Trophoblast cell (in vitro differentiated cells and primary cell): ENCODE results near the gene GET4.

Source experiments
- DNase-seq, 2 donors: peaks; one replicate each; pipeline ENCODE4 v3.0.0-alpha.2; 2016
- H2AFZ ChIP-seq: 2 replicates; pipeline ENCODE4 v1.6.1; 2013; ENCODE audit warnings: low read length, moderate library complexity, mild to moderate bottlenecking; ENCODE audit not compliant: insufficient read depth, poor library complexity
- H2AK5ac ChIP-seq: 2 replicates; pipeline ENCODE4 v1.6.1; 2013; ENCODE audit warnings: mild to moderate bottlenecking, low read length
- H2BK120ac ChIP-seq: 2 replicates; pipeline ENCODE4 v1.6.1; 2013; ENCODE audit warnings: low read length, mild to moderate bottlenecking, moderate library complexity; ENCODE audit not compliant: insufficient read depth, poor library complexity
- H2BK12ac ChIP-seq: 2 replicates; pipeline ENCODE4 v1.6.1; 2013; ENCODE audit warnings: mild to moderate bottlenecking, low read length, moderate library complexity
- H2BK5ac ChIP-seq: 2 replicates; pipeline ENCODE4 v1.6.1; 2013; ENCODE audit warnings: low read length, low read depth, moderate library complexity, mild to moderate bottlenecking; ENCODE audit not compliant: poor library complexity
- H3K14ac ChIP-seq: 2 replicates; pipeline ENCODE4 v1.6.1; 2013; ENCODE audit warnings: mild to moderate bottlenecking, low read length
- H3K18ac ChIP-seq: 2 replicates; pipeline ENCODE4 v1.6.1; 2013; ENCODE audit warnings: mild to moderate bottlenecking, low read length
- H3K23ac ChIP-seq: 2 replicates; pipeline ENCODE4 v1.6.1; 2013; ENCODE audit warnings: low read length
- H3K27ac ChIP-seq: 2 replicates; pipeline ENCODE4 v1.5.1; 2013; ENCODE audit warnings: low read depth, mild to moderate bottlenecking, inconsistent platforms, low read length, moderate library complexity
- H3K27me3 ChIP-seq: 2 replicates; pipeline ENCODE4 v1.6.1; 2013; ENCODE audit warnings: inconsistent platforms, mild to moderate bottlenecking, low read length, moderate library complexity; ENCODE audit not compliant: insufficient read depth
- H3K36me3 ChIP-seq, 2 experiments: 1 replicate in 1 of 2; 2 replicates in 1 of 2; pipeline ENCODE4 v1.6.1; 2013; ENCODE audit warnings: low read length in 2 of 2, mild to moderate bottlenecking in 2 of 2, moderate library complexity in 1 of 2; ENCODE audit not compliant: insufficient read depth in 2 of 2, control insufficient read depth in 1 of 2
- H3K4ac ChIP-seq: 2 replicates; pipeline ENCODE4 v1.6.1; 2013; ENCODE audit warnings: low read depth, mild to moderate bottlenecking, low read length, moderate library complexity
- H3K4me1 ChIP-seq, 2 experiments: 1 replicate in 1 of 2; 2 replicates in 1 of 2; pipeline ENCODE4 v1.6.1; 2013; ENCODE audit warnings: low read length in 2 of 2, mild to moderate bottlenecking in 2 of 2, moderate library complexity in 1 of 2; ENCODE audit not compliant: insufficient read depth in 2 of 2, control insufficient read depth in 1 of 2
- H3K4me2 ChIP-seq: 2 replicates; pipeline ENCODE4 v1.6.1; 2013; ENCODE audit warnings: inconsistent platforms, mild to moderate bottlenecking, low read length, moderate library complexity
- H3K4me3 ChIP-seq: 2 replicates; pipeline ENCODE4 v1.5.1; 2013; ENCODE audit warnings: mild to moderate bottlenecking, low read depth, low read length, inconsistent platforms
- H3K79me1 ChIP-seq: one replicate; pipeline ENCODE4 v1.6.1; 2013; ENCODE audit warnings: low read length
- H3K79me2 ChIP-seq: 2 replicates; pipeline ENCODE4 v1.6.1; 2013; ENCODE audit warnings: low read length, mild to moderate bottlenecking; ENCODE audit not compliant: control insufficient read depth, insufficient read depth, poor library complexity
- H3K9ac ChIP-seq: 2 replicates; pipeline ENCODE4 v1.6.1; 2013; ENCODE audit warnings: mild to moderate bottlenecking, low read length
- H3K9me3 ChIP-seq: 2 replicates; pipeline ENCODE4 v1.6.1; 2013; ENCODE audit warnings: low read depth, mild to moderate bottlenecking, control low read depth, inconsistent platforms, low read length; ENCODE audit not compliant: insufficient read depth
- H4K12ac ChIP-seq: 2 replicates; pipeline ENCODE4 v1.6.1; 2013; ENCODE audit warnings: low read depth, mild to moderate bottlenecking, low read length, moderate library complexity
- H4K8ac ChIP-seq: 2 replicates; pipeline ENCODE4 v1.6.1; 2013; ENCODE audit warnings: low read depth, mild to moderate bottlenecking, low read length, moderate library complexity
- H4K91ac ChIP-seq: one replicate; pipeline ENCODE4 v1.6.1; 2013; ENCODE audit warnings: low read depth, mild to moderate bottlenecking, low read length, moderate library complexity
- WGBS: extraction: QIAGEN DNeasy Blood & Tissue Kit; methylation state at CpG from one replicate; pipeline ENCODE4 v1.1.7; 2013; ENCODE audit warnings: missing lambda C conversion rate; ENCODE audit not compliant: insufficient read length, insufficient coverage; ENCODE audit errors: extremely low coverage; 5-methylcytosine and 5-hydroxymethylcytosine counted together

The GET4 gene

DNA sequence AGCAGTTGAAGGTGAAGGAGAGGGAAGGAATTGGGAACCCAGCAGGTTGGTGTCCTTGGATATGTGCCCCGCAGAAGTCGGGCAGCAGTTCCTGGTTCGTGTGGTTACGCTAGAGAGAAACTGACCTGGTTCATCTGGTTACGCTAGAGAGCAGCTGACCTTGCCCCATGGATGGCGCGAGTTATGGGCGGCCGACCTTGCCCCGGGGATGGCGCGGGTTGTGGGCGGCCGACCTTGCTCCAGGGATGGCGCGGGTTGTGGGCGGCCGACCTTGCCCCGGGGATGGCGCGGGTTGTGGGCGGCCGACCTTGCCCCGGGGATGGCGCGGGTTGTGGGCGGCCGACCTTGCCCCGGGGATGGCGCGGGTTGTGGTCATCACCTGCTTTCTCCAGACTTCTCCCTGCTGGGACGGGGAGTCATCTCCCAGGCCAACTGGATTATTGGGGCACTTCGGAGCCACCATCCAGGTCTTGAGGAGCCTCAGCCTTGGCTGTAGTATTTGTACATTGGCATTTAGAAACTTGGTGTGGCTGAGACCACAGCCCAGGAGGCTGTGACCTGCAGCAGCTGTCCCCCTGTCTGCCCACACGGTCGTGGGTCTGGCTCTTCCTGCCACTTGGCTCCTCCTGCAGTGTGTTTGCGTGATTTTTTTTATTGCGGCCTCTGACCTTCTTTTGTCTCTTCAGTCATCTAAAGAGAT is 6.1 kb downstream of the GET4 start:
- Histone ChIP-seq H3K27me3 (no peaks in the 10 kb centered on the region), H2BK5ac (no peak overlapping the region), H2BK120ac (no peak overlapping the region), H4K8ac (no peak overlapping the region), H3K4ac (peak overlapping the region; percentile 99), H3K79me2 (peaks cover 53% of the 10 kb centered on the region), H3K18ac (no peak overlapping the region), H2AFZ (no peak overlapping the region), H4K91ac (no peak overlapping the region), H3K4me2 (no peak overlapping the region), H2AK5ac (no peak overlapping the region), H3K4me3 (no peak overlapping the region), H3K9me3 (no peaks in the 10 kb centered on the region), H3K14ac (no peak overlapping the region), H3K9ac (no peak overlapping the region), H3K36me3 (peaks cover 32 to 35% of the 10 kb centered on the region in 2 experiments), H2BK12ac (no peak overlapping the region), H3K79me1 (no peaks in the 10 kb centered on the region), H4K12ac (no peak overlapping the region), H3K27ac (no peak overlapping the region), H3K4me1 (peaks cover 4 to 7% of the 10 kb centered on the region in 2 experiments), H3K23ac (no peak overlapping the region)
- no peak for DNase-seq
- WGBS = no CpG with 5 or more reads among the region's 37 CpGs

- Histone ChIP-seq H3K9ac (no peak overlapping the region), H3K4me2 (no peak overlapping the region), H4K91ac (peak overlapping the region; percentile 26), H4K8ac (no peak overlapping the region), H3K18ac (peak overlapping the region; percentile 47), H3K14ac (no peak overlapping the region), H2AFZ (no peak overlapping the region), H2BK120ac (no peak overlapping the region), H3K23ac (no peak overlapping the region), H2BK5ac (peak overlapping the region; percentile 5), H3K79me1 (no peaks in the 10 kb centered on the region), H3K27ac (no peak overlapping the region), H2BK12ac (no peak overlapping the region), H3K4me3 (no peak overlapping the region), H2AK5ac (no peak overlapping the region), H4K12ac (no peak overlapping the region), H3K79me2 (peaks cover 50% of the 10 kb centered on the region), H3K4ac (peak overlapping the region; percentile 90), H3K36me3 (peaks cover 41 to 44% of the 10 kb centered on the region in 2 experiments), H3K4me1 (peaks cover 7 to 10% of the 10 kb centered on the region in 2 experiments), H3K27me3 (no peaks in the 10 kb centered on the region), H3K9me3 (no peaks in the 10 kb centered on the region)
- no CpG with 5 or more reads among the region's 50 CpGs for WGBS
- no peak for DNase-seq
Measured at GRCh38 chr7:883055-884021, 7.0 kb downstream of the GET4 start.

DNA sequence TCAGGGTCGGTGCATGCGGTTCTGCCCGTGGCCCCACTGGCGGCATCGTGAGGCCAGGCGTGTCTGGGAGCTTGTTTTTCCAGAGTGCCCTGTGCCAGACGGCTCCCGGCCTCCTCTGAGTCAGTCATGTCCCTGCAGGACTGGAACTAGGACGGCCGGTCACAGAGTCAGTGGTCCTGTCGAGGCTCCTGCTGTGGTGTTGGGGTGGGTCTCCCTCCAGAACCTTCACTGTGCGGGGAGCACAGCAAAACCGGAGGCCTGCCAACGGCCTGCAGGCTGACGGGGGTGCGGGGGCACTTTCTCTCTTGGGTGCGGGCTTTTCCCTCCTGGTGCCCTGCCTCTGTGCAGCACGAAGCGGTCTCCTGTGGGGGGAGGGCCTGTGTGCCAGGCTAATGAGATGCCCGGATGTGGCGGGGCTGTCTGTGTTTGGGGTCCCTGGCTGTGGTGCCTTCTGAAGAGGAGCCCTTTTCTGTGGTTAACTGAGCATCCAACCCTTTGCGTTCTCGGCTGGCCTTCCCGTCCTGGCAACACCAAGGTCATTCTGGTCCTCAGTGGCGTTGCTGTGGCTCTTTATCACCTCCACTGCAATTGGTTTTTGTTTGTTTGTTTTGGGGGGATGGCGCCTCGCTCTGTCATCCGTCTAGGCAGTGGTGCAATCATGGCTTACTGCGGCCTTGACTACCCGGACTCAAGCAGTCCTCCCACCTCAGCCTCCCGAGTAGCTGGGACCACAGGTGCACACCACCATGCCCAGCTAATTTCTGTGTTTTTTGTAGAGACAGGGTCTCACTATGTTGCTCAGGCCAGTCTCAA is 8.0 kb downstream of the GET4 start:
- Histone ChIP-seq H4K12ac (peak overlapping the region; percentile 16), H3K79me2 (peaks cover 43% of the 10 kb centered on the region), H3K27me3 (no peaks in the 10 kb centered on the region), H2BK5ac (no peak overlapping the region), H3K23ac (no peak overlapping the region), H3K4me1 (peaks cover 7 to 14% of the 10 kb centered on the region in 2 experiments), H2BK120ac (no peak overlapping the region), H3K4me3 (no peak overlapping the region), H3K18ac (no peak overlapping the region), H3K9me3 (no peaks in the 10 kb centered on the region), H3K79me1 (no peaks in the 10 kb centered on the region), H4K8ac (no peak overlapping the region), H3K4ac (peak overlapping the region; percentile 90), H3K27ac (no peak overlapping the region), H3K36me3 (peaks cover 46 to 50% of the 10 kb centered on the region in 2 experiments), H2AK5ac (no peak overlapping the region), H2AFZ (no peak overlapping the region), H4K91ac (no peak overlapping the region), H3K9ac (no peak overlapping the region), H3K4me2 (no peak overlapping the region), H3K14ac (no peak overlapping the region), H2BK12ac (no peak overlapping the region)
- no peak for DNase-seq
- WGBS = no CpG with 5 or more reads among the region's 31 CpGs

DNA sequence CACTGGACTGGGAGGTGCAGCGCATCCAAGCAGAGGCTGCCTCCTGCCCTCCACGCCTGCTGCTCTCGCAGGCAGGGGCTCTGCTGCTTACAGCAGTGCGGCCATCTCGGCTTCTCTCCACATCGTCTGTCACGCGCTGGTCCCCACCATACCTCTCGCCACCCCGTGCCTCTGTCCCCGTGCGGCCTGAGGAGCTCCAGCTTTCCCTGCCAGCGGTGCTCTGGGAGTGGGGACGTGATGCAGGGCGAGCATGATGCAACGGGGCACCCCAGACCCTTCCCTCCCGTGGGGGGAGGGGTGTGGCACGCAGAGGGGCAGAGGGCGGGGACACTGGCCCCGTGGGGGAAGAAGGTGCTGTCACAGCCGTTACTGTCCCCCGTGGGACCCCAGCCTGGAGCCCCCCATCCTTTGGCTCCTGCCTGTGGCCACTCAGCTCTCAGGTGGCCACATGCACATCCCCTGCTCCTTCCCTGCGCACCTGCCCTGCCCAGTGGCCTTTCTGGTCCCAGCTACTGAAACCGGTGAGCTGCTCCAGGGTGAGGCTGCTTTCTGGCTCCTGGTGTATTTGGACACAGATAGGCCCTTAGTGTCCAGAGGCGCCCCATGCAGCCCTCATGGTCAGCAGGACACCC is 9.0 kb downstream of the GET4 start:
- Histone ChIP-seq H3K36me3 (peaks cover 49 to 51% of the 10 kb centered on the region in 2 experiments), H2AFZ (no peak overlapping the region), H2BK5ac (no peak overlapping the region), H4K91ac (no peak overlapping the region), H3K27me3 (no peaks in the 10 kb centered on the region), H3K27ac (no peak overlapping the region), H3K4me2 (no peak overlapping the region), H3K4me3 (no peak overlapping the region), H2BK12ac (no peak overlapping the region), H3K79me2 (peaks cover 40% of the 10 kb centered on the region), H3K4ac (peak overlapping the region; percentile 94), H3K4me1 (peaks cover 7 to 14% of the 10 kb centered on the region in 2 experiments), H3K23ac (no peak overlapping the region), H3K9ac (no peak overlapping the region), H4K12ac (no peak overlapping the region), H3K14ac (no peak overlapping the region), H3K18ac (no peak overlapping the region), H2AK5ac (no peak overlapping the region), H2BK120ac (no peak overlapping the region), H3K79me1 (no peaks in the 10 kb centered on the region), H3K9me3 (no peaks in the 10 kb centered on the region), H4K8ac (no peak overlapping the region)
- DNase-seq = no peak
- no CpG with 5 or more reads among the region's 25 CpGs for WGBS
